ENCODE measurements around the gene KIF26B. TPM values are rescaled to one million over a fixed set of nuclear protein-coding genes. Genes with fewer than 3 reads are reported as not detected.
"Not testable (repeated sequence)": the region's sequence is repeated elsewhere in the genome, so short reads cannot be mapped to it uniquely, and the experiment has no call there.

The KIF26B gene
- polyA plus RNA-seq, 1 of the 3 experiments (the other 2 are of a cell fraction), result 2.6 TPM

GRCh38 chr1:245356891-245357585, 202.3 kb downstream of the KIF26B start:
- H3K27ac ChIP-seq (ENCODE audit: low read depth in 2 of 2, low read length in 1 of 2), result no peak overlapping the region
- no peak overlapping the region for H3K4me2 ChIP-seq
- peaks cover 0 to 11% of the 10 kb centered on the region in 2 experiments; a peak in 1 of 4 replicates for H3K4me1 ChIP-seq (ENCODE audit: control insufficient read depth in 1 of 2, insufficient read depth in 2 of 2, low read depth in 1 of 2, low read length in 1 of 2)
- TF ChIP-seq EP300 (IDR thresholded peaks at IDR 0.05; ENCODE audit: borderline replicate concordance in 1 of 2, low read depth in 1 of 2, low read length in 1 of 2), result no peak
- no peak for TF ChIP-seq MXI1 (IDR thresholded peaks at IDR 0.05; ENCODE audit: low read depth, low read length)
- TF ChIP-seq IRF3 (IDR thresholded peaks at IDR 0.05; ENCODE audit: low read depth, low read length), result no peak
- no peak for TF ChIP-seq FOXJ3 (CRISPR knock-in tag; IDR thresholded peaks at IDR 0.05)
- TF ChIP-seq RXRA (IDR thresholded peaks at IDR 0.05; ENCODE audit: borderline replicate concordance, low read depth), result no peak
- no peak for TF ChIP-seq JUND (IDR thresholded peaks at IDR 0.05)
- TF ChIP-seq SMC3 (IDR thresholded peaks at IDR 0.05; ENCODE audit: low read depth, low read length), result no peak
- no peak for TF ChIP-seq SIN3A (IDR thresholded peaks at IDR 0.05; ENCODE audit: borderline replicate concordance, low read depth, low read length)
- no peak for TF ChIP-seq TCF12 (IDR thresholded peaks at IDR 0.05)
- TF ChIP-seq REST (IDR thresholded peaks at IDR 0.05; ENCODE audit: low read depth, low read length), result no peak
- no peak for TF ChIP-seq EZH2phosphoT487 (IDR thresholded peaks at IDR 0.05; ENCODE audit: borderline replicate concordance, low read depth)
- TF ChIP-seq TAF1 (IDR thresholded peaks at IDR 0.05; ENCODE audit: borderline replicate concordance, low read depth, low read length), result no peak
- no peak for TF ChIP-seq RCOR1 (IDR thresholded peaks at IDR 0.05; ENCODE audit: low read length)
- TF ChIP-seq FOSL2 (IDR thresholded peaks at IDR 0.05; ENCODE audit: borderline replicate concordance, low read depth), result no peak
- TF ChIP-seq CHD2 (IDR thresholded peaks at IDR 0.05; ENCODE audit: low read length, partially characterized antibody), result no peak
- no peak for TF ChIP-seq USF2 (IDR thresholded peaks at IDR 0.05; ENCODE audit: borderline replicate concordance, low read depth, low read length)
- CTCF ChIA-PET, result no interaction called here
- H2AFZ ChIP-seq (ENCODE audit: low read depth), result no peak overlapping the region
- 87% methylated on average over 10 of the region's 10 CpGs for WGBS (ENCODE audit: low lambda C conversion rate)
- H3K9ac ChIP-seq, result no peak overlapping the region
- no peaks in the 10 kb centered on the region for H3K9me2 ChIP-seq
- H3K36me3 ChIP-seq (replicated peaks in 1 of 2; ENCODE audit: control insufficient read depth in 1 of 2, insufficient read depth in 2 of 2, low read length in 1 of 2), result peaks cover 0 to 5% of the 10 kb centered on the region in 2 experiments
- POLR2A ChIA-PET, result no interaction called here
- H3K4me3 ChIP-seq (ENCODE audit: low read depth in 2 of 2, low read length in 1 of 2), result no peak overlapping the region
- no peaks in the 10 kb centered on the region for H3F3A ChIP-seq (replicated peaks; ENCODE audit: insufficient read depth)
- H3K79me2 ChIP-seq (ENCODE audit: insufficient read depth), result no peaks in the 10 kb centered on the region
- no peaks in the 10 kb centered on the region for H3K9me3 ChIP-seq
- H4K20me1 ChIP-seq (ENCODE audit: insufficient read depth), result no peaks in the 10 kb centered on the region; the same call in 1 of the 2 replicates
- no peak for DNase-seq
- no peaks in the 10 kb centered on the region for H3K27me3 ChIP-seq (ENCODE audit: insufficient read depth)

GRCh38 chr1:245359101-245359680, 204.4 kb downstream of the KIF26B start:
- H3K9me3 ChIP-seq; H3K4me1 ChIP-seq (ENCODE audit: control insufficient read depth in 1 of 2, insufficient read depth in 2 of 2, low read depth in 1 of 2, low read length in 1 of 2); POLR2A ChIA-PET; H3K27me3 ChIP-seq (ENCODE audit: insufficient read depth); H2AFZ ChIP-seq (ENCODE audit: low read depth); H3K4me2 ChIP-seq; CTCF ChIA-PET; H3K9me2 ChIP-seq; DNase-seq; H3K9ac ChIP-seq; H3F3A ChIP-seq (replicated peaks; ENCODE audit: insufficient read depth); H3K36me3 ChIP-seq (replicated peaks in 1 of 2; ENCODE audit: control insufficient read depth in 1 of 2, insufficient read depth in 2 of 2, low read length in 1 of 2); H4K20me1 ChIP-seq (ENCODE audit: insufficient read depth); H3K27ac ChIP-seq (ENCODE audit: low read depth in 2 of 2, low read length in 1 of 2); H3K79me2 ChIP-seq (ENCODE audit: insufficient read depth); H3K4me3 ChIP-seq (ENCODE audit: low read depth in 2 of 2, low read length in 1 of 2): not testable (repeated sequence)
- 86% methylated on average over 12 of the region's 12 CpGs for WGBS (ENCODE audit: low lambda C conversion rate)

All from SK-N-SH (cell line).